Pancreas (tissue), 10 donors: ENCODE results near the gene DHRSX. TPM values are rescaled to one million over a fixed set of nuclear protein-coding genes. Genes with fewer than 3 reads are reported as not detected.
"Not testable (repeated sequence)": the region's sequence is repeated elsewhere in the genome, so short reads cannot be mapped to it uniquely, and the experiment has no call there.

Experiments used
- ATAC-seq, 4 donors: fragments of 200-7000 bp; cut with Tn5 transposase; one replicate each; pipeline versions ENCODE4 v1.8.0 to v1.9.1; 2020; ENCODE audit warnings: mild to moderate bottlenecking in 4 of 4, moderate library complexity in 4 of 4
- DNase-seq, 6 donors: peaks; one replicate each; pipeline ENCODE4 v3.0.0-alpha.2; 2020
- FAIRE-seq: peaks from 2 replicates; lab custom pipeline; 2012; peaks lifted over from hg19 to GRCh38; lab: Jason Lieb, UNC
- H3K27ac ChIP-seq, 4 donors: fragments of 200-600 bp; sonication (generic); 1 replicate in 3 of 4; 2 replicates in 1 of 4; pipeline versions ENCODE4 v1.5.0 to v1.8.0; 2020
- H3K27me3 ChIP-seq, 4 donors: fragments of 200-600 bp; one replicate each; pipeline ENCODE4 v1.8.0; 2021
- H3K36me3 ChIP-seq, 3 donors: fragments of 200-600 bp; sonication (generic) in 1 of 3; one replicate each; pipeline versions ENCODE4 v1.5.0 to v1.8.0; 2020 to 2021
- H3K4me1 ChIP-seq, 3 donors: fragments of 200-600 bp; one replicate each; pipeline ENCODE4 v1.8.0; 2021
- H3K4me3 ChIP-seq, 4 donors: fragments of 200-600 bp; sonication (generic) in 2 of 4; one replicate each; pipeline versions ENCODE4 v1.5.0 to v1.8.0; 2020 to 2021
- H3K9me3 ChIP-seq, 4 donors: fragments of 200-600 bp; one replicate each; pipeline ENCODE4 v1.8.0; 2021
- WGBS, 2 donors: extraction: QIAGEN DNeasy Blood & Tissue Kit; methylation state at CpG; one replicate each; pipeline ENCODE4 v1.1.7; 2013; 5-methylcytosine and 5-hydroxymethylcytosine counted together
- intact Hi-C, 3 donors: fragments of 100-400 bp; cut with DNase I; formaldehyde crosslinking; loops; one replicate each; pipeline versions ENCODE4 v1.11.1 to v1.14.2; 2022
- polyA plus RNA-seq, 2 donors: library from polyadenylated mRNA; stranded (reverse); fragments of 200-250 nt; gene quantifications; one replicate each; pipeline ENCODE4 v1.2.3, GENCODE V29; 2013
- total RNA-seq, 6 donors: library from RNA; stranded (reverse); fragmentation: NEBNext Ultra II Directional in 4 of 6; extraction: Animal tissue kit (Norgen Biotek cat#: 25700) in 4 of 6; gene quantifications; one replicate each; pipeline versions ENCODE4 v1.2.1 to v1.2.4, GENCODE V29; 2021 to 2023
- TF ChIP-seq, protein P1 (sequence below), 4 donors: fragments of 200-600 bp; sonication (generic) in 3 of 4; IDR thresholded peaks; one replicate each; pipeline versions ENCODE4 v1.5.0 to v1.8.0; 2021; ENCODE audit warnings: antibody characterized with exemption in 4 of 4
- donor health status: healthy with polysubstance abuse.
- donor health status: DM: no; HTN: no; CAD: no; lungs with moderate emphysema.
- donor health status: DM: no; HTN: no; CAD: no.
- donor health status: control.
- donor health status: control.
- donor health status: Bipolar disorder and iron deficiency.
- donor health status: DM: yes; HTN: yes; CAD: no.
- donor health status: DM: no; HTN: no; CAD: no.
- donor health status: DM: no; HTN: no; CAD: no.
- donor health status: DM: yes; HTN: yes; CAD: no.

The DHRSX gene
- total and polyA plus RNA-seq, 8 donors, result 8.1 to 26.5 (median 17.2) TPM

DNA sequence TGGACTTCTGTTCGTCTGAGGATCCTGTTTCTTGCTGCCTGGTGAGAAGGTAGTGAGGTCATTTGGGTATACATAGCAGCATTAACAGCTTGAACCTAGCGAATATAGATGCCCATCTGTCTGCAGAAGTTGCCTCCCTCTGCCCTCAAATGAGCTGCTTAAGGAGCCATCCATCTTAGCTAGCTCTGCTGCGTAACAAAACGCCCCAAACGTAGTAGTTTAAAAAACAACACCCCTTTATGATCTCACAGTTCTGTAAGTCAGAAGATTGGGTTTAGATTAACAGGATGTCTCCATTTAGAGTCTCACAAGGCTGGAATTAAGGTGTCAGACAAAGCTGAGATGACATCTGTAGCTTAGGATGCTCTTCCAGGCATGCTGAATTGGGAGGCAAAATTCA is 185.3 kb downstream of the DHRSX start:
- no peak for ATAC-seq
- H3K27ac ChIP-seq, result no peak overlapping the region
- no peak for FAIRE-seq
- no peaks in the 10 kb centered on the region for H3K27me3 ChIP-seq
- DNase-seq, result no peak
- H3K4me3 ChIP-seq, result no peak overlapping the region
- intact Hi-C loops, result no loop called here
- no peaks in the 10 kb centered on the region for H3K4me1 ChIP-seq
- H3K36me3 ChIP-seq, result no peaks in the 10 kb centered on the region
- TF ChIP-seq, protein P1, sequence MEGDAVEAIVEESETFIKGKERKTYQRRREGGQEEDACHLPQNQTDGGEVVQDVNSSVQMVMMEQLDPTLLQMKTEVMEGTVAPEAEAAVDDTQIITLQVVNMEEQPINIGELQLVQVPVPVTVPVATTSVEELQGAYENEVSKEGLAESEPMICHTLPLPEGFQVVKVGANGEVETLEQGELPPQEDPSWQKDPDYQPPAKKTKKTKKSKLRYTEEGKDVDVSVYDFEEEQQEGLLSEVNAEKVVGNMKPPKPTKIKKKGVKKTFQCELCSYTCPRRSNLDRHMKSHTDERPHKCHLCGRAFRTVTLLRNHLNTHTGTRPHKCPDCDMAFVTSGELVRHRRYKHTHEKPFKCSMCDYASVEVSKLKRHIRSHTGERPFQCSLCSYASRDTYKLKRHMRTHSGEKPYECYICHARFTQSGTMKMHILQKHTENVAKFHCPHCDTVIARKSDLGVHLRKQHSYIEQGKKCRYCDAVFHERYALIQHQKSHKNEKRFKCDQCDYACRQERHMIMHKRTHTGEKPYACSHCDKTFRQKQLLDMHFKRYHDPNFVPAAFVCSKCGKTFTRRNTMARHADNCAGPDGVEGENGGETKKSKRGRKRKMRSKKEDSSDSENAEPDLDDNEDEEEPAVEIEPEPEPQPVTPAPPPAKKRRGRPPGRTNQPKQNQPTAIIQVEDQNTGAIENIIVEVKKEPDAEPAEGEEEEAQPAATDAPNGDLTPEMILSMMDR (IDR thresholded peaks at IDR 0.05), result no peak
- H3K9me3 ChIP-seq, result no peaks in the 10 kb centered on the region
- 94 to 97% methylated on average over 5 of the region's 5 CpGs for WGBS, 2 donors

GRCh38 chrX:2314831-2315365 is 185.9 kb downstream of the DHRSX start:
- no peaks in the 10 kb centered on the region for H3K27me3 ChIP-seq
- no peak overlapping the region for H3K27ac ChIP-seq
- H3K9me3 ChIP-seq, result no peaks in the 10 kb centered on the region
- no peak for ATAC-seq
- H3K4me1 ChIP-seq, result no peaks in the 10 kb centered on the region
- no peak for DNase-seq
- H3K36me3 ChIP-seq, result no peaks in the 10 kb centered on the region
- WGBS, 2 donors, result 90 to 91% methylated on average over 14 of the region's 14 CpGs
- FAIRE-seq, result no peak
- TF ChIP-seq, protein P1 (IDR thresholded peaks at IDR 0.05), result no peak
- H3K4me3 ChIP-seq, result no peak overlapping the region
- intact Hi-C loops, result no loop called here

GRCh38 chrX:2313864-2314640 is 186.7 kb downstream of the DHRSX start:
- TF ChIP-seq, protein P1 (IDR thresholded peaks at IDR 0.05), result no peak
- 71 to 81% methylated on average over 1 of the region's 1 CpG for WGBS, 2 donors
- intact Hi-C loops, result no loop called here
- no peak overlapping the region for H3K27ac ChIP-seq
- H3K4me1 ChIP-seq, result no peaks in the 10 kb centered on the region
- no peaks in the 10 kb centered on the region for H3K9me3 ChIP-seq
- DNase-seq (no peak), FAIRE-seq (no peak), ATAC-seq (no peak)
- no peaks in the 10 kb centered on the region for H3K27me3 ChIP-seq
- no peak overlapping the region for H3K4me3 ChIP-seq
- no peaks in the 10 kb centered on the region for H3K36me3 ChIP-seq

DNA sequence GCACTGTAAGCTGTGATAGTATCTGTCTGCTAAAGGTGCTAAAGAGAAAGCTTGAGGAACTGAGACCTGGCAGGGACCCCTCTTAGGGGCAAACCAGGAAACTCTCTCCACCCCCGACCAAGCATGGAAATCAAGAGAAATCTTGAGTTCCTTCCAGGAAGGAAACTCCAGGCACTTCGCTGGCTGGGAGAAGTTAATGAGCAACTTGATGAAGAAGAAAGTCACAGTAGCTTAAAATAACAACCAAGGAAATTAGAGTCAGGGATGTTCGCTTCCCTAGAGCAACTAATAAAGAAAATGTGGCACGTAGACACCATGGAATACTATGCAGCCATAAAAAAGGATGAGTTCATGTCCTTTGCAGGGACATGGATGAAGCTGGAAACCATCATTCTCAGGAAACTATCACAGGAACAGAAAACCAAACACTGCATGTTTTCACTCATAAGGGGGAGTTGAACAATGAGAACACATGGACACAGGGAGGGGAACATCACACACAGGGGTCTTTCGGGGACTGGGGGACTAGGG is 188.7 kb downstream of the DHRSX start:
- DNase-seq, H3K36me3 ChIP-seq, H3K4me3 ChIP-seq, intact Hi-C loops, FAIRE-seq, H3K27me3 ChIP-seq, H3K4me1 ChIP-seq, ATAC-seq, H3K27ac ChIP-seq, H3K9me3 ChIP-seq: not testable (repeated sequence)
- WGBS, 2 donors, result 89 to 95% methylated on average over 5 of the region's 5 CpGs

GRCh38 chrX:2311501-2311900 is 189.3 kb downstream of the DHRSX start:
- Histone ChIP-seq H3K9me3 (no peaks in the 10 kb centered on the region), H3K27ac (no peak overlapping the region), H3K4me1 (no peaks in the 10 kb centered on the region), H3K36me3 (no peaks in the 10 kb centered on the region), H3K27me3 (no peaks in the 10 kb centered on the region), H3K4me3 (no peak overlapping the region)
- TF ChIP-seq, protein P1 (IDR thresholded peaks at IDR 0.05), result no peak
- no peak for ATAC-seq
- 67 to 78% methylated on average over 11 of the region's 11 CpGs for WGBS, 2 donors
- no peak for FAIRE-seq
- DNase-seq, result no peak
- intact Hi-C loops, result no loop called here
